Left lobe of liver (tissue), 2 donors: ENCODE data around the gene NDUFA13. TPM values are rescaled to one million over a fixed set of nuclear protein-coding genes. Genes with fewer than 3 reads are reported as not detected.

Experiments used
- ATAC-seq: fragments of 200-7000 bp; cut with Tn5 transposase; one replicate; pipeline ENCODE4 v1.9.1; 2020; ENCODE audit warnings: mild to moderate bottlenecking, moderate library complexity
- DNase-seq: peaks from one replicate; pipeline ENCODE4 v3.0.0-alpha.2; 2020; ENCODE audit warnings: low spot score
- total RNA-seq: library from RNA; stranded (reverse); gene quantifications from one replicate; pipeline ENCODE4 v1.2.1, GENCODE V29; 2021
- donor health status: DM: no; HTN: no; CAD: no; lungs with moderate emphysema.
- donor health status: DM: no; HTN: yes; CAD: no.

The NDUFA13 gene
- total RNA-seq, 1 donor from 2014 or later = 200 TPM

DNA sequence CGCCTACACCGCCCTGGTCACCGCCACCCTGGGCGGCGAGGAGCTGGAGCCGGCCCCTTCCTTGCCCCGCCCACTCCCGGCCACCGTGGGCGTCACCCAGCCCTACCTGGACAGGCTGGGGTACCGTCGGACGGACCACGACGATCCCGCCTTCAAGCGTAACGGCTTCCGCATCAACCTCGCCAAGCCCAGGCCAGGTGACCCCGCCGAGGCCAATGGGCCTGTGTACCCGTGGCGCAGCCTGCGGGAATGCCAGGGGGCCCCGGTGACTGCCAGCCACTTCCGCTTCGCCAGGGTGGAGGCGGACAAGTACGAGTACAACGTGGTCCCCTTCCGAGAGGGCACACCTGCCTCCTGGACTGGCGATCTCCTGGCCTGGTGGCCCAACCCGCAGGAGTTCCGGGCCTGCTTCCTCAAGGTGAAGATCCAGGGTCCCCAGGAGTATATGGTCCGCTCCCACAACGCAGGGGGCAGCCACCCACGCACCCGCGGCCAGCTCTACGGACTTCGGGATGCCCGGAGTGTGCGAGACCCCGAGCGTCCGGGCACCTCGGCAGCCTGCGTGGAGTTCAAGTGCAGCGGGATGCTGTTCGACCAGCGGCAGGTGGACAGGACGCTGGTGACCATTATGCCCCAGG lies 29.0 kb downstream of the NDUFA13 start:
- DNase-seq (no peak), ATAC-seq (no peak)

DNA sequence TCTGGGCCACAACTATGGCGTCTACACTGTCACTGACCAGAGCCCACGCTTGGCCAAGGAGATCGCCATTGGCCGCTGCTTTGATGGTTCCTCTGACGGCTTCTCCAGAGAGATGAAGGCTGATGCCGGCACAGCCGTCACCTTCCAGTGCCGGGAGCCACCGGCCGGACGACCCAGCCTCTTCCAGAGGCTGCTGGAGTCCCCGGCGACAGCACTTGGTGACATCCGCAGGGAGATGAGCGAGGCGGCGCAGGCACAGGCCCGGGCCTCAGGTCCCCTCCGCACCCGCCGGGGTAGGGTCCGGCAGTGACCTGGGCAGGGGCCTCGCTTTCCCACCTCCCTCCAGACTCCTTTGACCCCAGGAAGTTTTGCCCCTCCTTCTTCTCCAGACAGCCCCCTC lies 29.7 kb downstream of the NDUFA13 start:
- DNase-seq (no peak), ATAC-seq (no peak)

DNA sequence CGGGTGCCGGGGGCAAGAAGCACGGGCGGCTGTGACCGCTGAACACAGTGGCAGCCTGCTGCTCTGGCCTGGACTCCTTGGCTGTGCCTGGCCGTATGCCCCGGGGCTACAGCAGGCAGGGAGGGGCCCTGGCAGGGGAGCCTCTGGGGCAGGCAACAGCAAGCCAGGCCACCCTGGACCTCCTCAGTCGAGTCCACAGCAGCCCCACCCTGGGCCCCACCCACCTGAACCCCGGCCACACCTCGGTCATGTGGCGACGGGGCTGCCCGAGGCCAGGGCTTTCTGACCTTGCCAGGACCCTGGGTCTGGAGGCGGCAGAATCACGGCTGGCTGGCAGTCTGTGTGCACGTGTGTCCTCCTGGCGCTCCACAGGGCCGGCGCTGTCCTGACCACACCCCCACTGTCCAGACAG lies 30.7 kb downstream of the NDUFA13 start:
- no peak for ATAC-seq
- no peak for DNase-seq

DNA sequence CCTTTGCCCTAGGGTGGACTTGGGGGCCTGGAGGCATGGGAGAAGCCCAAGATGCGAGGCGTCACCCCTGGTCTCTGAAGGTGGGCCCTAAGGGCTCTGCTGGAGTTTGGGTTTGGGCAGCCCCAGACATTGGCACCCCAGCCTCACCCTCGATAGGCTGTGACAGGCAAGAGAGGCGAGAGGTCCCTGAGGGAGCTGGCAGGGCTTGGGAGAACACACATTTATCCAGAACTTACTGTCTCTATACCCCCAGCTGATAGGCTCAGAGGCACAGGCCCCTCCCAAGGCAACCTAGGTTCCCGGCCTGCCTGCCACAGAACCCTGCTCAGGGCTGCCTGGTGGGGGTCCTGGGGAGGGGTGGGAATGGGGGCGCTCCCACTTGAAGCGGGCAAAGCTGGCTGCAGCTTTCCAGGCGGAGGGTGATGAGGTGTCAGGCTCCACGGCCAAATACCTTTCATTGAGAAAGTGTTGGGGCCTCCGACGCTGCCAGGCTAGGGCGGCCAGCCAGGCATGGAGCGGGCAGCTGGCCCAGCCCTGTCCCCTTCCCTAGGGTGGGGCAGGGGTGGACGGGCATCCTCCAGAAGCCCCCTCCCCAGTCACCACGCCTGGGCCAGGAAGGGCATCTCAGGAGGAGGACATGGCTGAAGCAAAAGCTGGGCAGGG lies 31.8 kb downstream of the NDUFA13 start:
- ATAC-seq (no peak), DNase-seq (no peak)

GRCh38 chr19:19548915-19549759 lies 33.1 kb downstream of the NDUFA13 start:
- no peak for ATAC-seq
- DNase-seq = no peak

- ATAC-seq (no peak), DNase-seq (no peak)
Observed at GRCh38 chr19:19549804-19550464, 33.9 kb downstream of the NDUFA13 start.

DNA sequence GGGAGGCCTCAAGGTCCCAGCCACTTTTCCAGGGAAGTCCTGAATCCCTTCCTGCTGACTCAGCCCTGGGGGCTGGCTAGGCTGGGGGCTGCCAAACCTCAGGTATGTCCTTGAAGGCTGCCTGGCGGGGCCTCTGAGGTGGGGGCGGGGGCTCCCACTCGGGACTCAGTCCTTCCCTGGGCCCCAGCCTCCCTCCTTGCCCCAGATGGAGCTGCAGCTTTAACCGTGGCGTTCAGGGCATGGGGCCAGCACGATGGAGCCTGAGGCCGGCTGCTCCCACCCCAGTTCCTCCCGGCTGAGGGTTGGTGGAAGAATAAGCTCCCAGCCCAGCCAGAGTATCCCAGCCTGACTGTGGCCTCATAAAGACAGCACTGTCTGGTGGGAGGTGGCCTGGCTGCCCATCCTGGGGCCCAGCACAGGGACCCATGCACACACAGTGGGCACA lies 34.5 kb downstream of the NDUFA13 start:
- no peak for ATAC-seq
- no peak for DNase-seq

GRCh38 chr19:19550972-19551852 lies 35.2 kb downstream of the NDUFA13 start:
- DNase-seq = no peak
- ATAC-seq = no peak

GRCh38 chr19:19551853-19552192 lies 35.8 kb downstream of the NDUFA13 start:
- DNase-seq = no peak
- no peak for ATAC-seq

DNA sequence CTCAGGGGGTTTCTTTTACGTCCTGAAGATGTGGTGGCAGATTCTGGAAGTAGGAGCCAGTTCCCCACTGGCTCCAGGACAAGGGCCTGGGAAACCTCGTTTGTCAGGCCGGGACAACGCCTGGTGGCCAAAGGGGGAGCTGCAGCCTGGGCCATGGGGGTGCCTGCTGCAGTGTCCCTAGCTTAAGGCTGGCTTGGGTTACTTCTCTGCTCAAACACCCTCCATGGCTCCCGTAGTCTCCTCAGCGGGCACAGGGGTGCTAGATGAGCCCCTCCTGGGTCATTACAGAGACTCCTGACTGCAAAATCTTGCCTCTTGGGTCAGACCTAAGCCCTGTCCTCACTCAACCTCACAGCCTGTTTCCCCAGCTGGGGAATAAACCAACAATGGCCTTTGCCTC lies 36.8 kb downstream of the NDUFA13 start:
- ATAC-seq = peak; percentile 42
- no peak for DNase-seq

- DNase-seq = no peak
- ATAC-seq = no peak
Observed at GRCh38 chr19:19553670-19554069, 37.6 kb downstream of the NDUFA13 start.

DNA sequence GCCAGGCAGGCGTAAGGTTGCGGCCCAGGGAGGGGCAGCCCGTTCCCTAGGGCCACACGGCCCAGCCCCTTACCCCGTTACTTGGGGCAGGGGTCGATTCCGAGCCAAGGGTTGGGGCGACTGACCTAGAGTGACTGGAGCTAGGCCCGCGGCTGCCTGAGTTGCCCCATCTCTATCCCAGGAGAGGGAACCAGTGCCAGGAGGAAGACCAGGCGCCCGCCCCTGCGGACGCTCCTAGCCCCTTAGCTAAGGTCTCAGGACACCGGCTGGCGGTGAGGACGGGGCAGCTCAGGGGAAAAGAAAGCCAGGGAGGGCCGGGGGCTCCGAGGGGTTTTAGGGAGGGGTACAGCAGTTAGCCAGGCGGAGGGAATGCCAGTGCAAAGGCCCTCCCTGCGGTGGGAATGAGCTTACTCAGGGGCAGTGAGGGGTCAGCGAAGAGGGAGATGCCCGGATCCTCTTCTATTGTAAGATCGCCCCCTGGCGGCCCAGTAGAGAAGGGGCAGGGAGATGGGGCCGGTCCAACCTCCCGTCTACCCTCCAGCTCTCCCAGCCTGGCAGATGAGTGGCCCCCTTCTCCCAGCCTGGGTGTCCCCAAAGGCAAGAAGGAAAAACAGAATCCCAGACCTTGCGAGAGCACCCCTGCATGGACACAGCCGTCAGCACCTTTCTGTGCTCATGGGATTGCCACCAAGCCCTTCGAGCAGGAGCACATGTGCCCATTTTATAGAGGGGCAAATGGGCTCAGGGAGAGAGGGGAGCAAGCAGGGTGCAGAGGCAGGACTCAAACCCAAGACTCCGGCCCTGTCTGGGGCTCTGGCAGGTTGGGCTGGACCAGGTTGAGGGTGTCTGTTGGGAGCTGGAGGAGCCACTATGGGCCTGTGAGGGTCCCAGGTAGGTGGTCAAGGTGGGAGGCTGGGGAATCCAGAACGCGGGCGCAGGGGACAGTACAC lies 38.3 kb downstream of the NDUFA13 start:
- ATAC-seq = peak; percentile 66
- DNase-seq = no peak

DNA sequence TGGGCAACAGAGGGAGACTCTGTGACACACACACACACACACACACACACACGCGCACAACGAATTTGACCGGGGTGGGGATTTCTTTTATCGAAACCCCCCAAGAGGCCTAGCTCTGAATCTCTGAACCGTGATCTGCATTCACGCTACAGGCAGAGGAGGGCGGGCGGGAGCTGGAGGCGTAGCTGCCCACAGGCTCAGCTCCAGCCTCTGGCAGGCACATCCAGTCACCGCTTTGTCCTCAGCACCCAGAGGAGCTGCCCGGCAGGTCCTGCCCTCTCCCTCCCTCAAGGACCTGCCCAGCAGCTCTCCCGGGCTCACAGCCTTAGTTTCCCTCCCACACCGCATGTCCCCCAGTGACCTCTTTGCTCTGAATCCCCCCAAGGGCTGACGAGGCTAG lies 42.0 kb downstream of the NDUFA13 start:
- no peak for ATAC-seq
- DNase-seq = no peak

GRCh38 chr19:19558636-19559035 lies 42.6 kb downstream of the NDUFA13 start:
- ATAC-seq = no peak
- DNase-seq = no peak

DNA sequence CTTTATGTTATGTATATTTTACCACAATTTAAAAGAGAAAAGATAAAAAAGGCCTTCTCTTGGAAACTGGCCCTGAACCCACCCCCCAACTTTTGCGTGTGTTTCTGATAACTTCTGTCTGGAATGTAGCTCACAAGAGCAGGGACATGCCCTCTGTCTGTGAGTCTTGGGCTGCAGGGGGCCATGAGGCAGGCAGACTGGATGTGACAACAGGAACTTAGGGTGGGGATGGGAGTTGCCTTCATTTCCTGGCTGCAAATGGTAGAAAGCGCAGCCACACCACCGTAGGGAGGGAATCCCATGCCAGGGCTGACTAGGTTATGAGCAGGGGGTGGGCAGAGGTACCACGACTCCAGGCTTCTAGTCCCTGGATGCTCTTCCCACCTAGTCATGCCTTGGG lies 43.9 kb downstream of the NDUFA13 start:
- ATAC-seq (no peak), DNase-seq (no peak)

GRCh38 chr19:19561946-19562664 lies 46.1 kb downstream of the NDUFA13 start:
- DNase-seq (no peak), ATAC-seq (no peak)

GRCh38 chr19:19562665-19563347 lies 46.8 kb downstream of the NDUFA13 start:
- no peak for DNase-seq

GRCh38 chr19:19563348-19563848 lies 47.4 kb downstream of the NDUFA13 start:
- DNase-seq = no peak
- no peak for ATAC-seq

More at GRCh38 chr19:19562665-19563347, 46.8 kb downstream of the NDUFA13 start:
- ATAC-seq = no peak
